ENCODE measurements around the gene DCHS1. TPM values are rescaled to one million over a fixed set of nuclear protein-coding genes. Genes with fewer than 3 reads are reported as not detected.

Gene DCHS1
- total and polyA plus RNA-seq, 10 of the 15 experiments (the other 5 are each of a cell fraction or from before 2014, with no cell fraction given) = 0.02 to 0.64 (median 0.18) TPM; not detected in 1

DNA sequence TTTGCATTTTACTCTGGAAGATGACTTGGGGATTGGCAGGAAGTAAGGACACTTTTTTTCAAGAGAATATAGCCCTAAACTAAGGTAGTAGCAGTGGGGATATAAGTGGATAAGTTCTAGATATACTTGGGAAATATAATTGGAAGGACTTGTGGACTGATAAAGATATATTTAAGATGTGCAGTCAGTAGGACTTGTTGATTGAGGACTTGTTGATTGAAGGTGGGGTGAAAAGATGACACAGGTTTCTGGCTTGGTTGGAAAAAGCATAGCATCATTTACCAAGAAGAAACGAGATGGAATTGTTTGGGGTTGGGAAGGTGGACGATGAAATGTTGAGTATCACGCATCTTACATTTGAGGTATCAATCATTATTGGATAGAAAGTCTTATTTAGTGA, 42.1 kb downstream of the DCHS1 start:
- no peak overlapping the region for H2AFZ ChIP-seq (ENCODE audit: control insufficient read depth, low read depth, low read length)
- H3K27me3 ChIP-seq (replicated peaks in 1 of 2; ENCODE audit: control insufficient read depth in 2 of 2, insufficient read depth in 2 of 2, low read length in 1 of 2) = no peaks in the 10 kb centered on the region
- no peaks in the 10 kb centered on the region for H4K20me1 ChIP-seq (ENCODE audit: control insufficient read depth, insufficient read depth)
- SMC1A ChIA-PET (ENCODE audit: uncharacterized antibody, unreplicated experiment) = interaction anchor here (0.6 to 3.1 kb wide), 3 partner anchors 9 to 110 kb away, joined by 3 to 24 read pairs (median 8); partner anchors contain the start of genes ILK and MRPL17
- intact Hi-C loops (cut with micrococcal nuclease; ENCODE audit: unreplicated experiment) (loop anchor here (2.0 to 10.0 kb wide), 4 partner anchors 53 to 911 kb away; partner anchors contain the start of gene MRPL17), in situ Hi-C loops (cut with MboI) (loop anchor here (10.0 kb wide), 1 partner anchor 911 kb away; no protein-coding TSS in a partner anchor)
- DNase-seq (ENCODE audit: low read depth, low spot score) (no peak), ATAC-seq (no peak), FAIRE-seq (no peak)
- H3K36me3 ChIP-seq (ENCODE audit: control insufficient read depth in 2 of 2, insufficient read depth in 2 of 2, low read length in 1 of 2) = peaks cover 18 to 27% of the 10 kb centered on the region in 2 experiments
- CTCF ChIA-PET = interaction anchor here (0.6 to 2.7 kb wide), 10 partner anchors 9 to 314 kb away, joined by 3 to 18 read pairs (median 4); partner anchors contain the start of gene MRPL17
- TF ChIP-seq STAT3 (IDR thresholded peaks at IDR 0.05; ENCODE audit: low read depth, low read length) = no peak
- TF ChIP-seq, protein P1, sequence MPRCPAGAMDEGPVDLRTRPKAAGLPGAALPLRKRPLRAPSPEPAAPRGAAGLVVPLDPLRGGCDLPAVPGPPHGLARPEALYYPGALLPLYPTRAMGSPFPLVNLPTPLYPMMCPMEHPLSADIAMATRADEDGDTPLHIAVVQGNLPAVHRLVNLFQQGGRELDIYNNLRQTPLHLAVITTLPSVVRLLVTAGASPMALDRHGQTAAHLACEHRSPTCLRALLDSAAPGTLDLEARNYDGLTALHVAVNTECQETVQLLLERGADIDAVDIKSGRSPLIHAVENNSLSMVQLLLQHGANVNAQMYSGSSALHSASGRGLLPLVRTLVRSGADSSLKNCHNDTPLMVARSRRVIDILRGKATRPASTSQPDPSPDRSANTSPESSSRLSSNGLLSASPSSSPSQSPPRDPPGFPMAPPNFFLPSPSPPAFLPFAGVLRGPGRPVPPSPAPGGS (IDR thresholded peaks at IDR 0.05; ENCODE audit: borderline replicate concordance, insufficient read depth, low read depth, low read length, poor library complexity, severe bottlenecking) = no peak
- no peak for TF ChIP-seq RAD21 (IDR thresholded peaks at IDR 0.05; ENCODE audit: insufficient read depth, low read depth, low read length)
- TF ChIP-seq, protein P2, sequence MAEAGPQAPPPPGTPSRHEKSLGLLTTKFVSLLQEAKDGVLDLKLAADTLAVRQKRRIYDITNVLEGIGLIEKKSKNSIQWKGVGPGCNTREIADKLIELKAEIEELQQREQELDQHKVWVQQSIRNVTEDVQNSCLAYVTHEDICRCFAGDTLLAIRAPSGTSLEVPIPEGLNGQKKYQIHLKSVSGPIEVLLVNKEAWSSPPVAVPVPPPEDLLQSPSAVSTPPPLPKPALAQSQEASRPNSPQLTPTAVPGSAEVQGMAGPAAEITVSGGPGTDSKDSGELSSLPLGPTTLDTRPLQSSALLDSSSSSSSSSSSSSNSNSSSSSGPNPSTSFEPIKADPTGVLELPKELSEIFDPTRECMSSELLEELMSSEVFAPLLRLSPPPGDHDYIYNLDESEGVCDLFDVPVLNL (IDR thresholded peaks at IDR 0.05; ENCODE audit: low read depth, low read length) = no peak
- TF ChIP-seq PAX5 (IDR thresholded peaks at IDR 0.05; ENCODE audit: borderline replicate concordance, low read depth, low read length) = no peak
- no peak for TF ChIP-seq JUND (IDR thresholded peaks at IDR 0.05; ENCODE audit: low read depth, low read length)
- no peak for TF ChIP-seq RFX5 (IDR thresholded peaks at IDR 0.05; ENCODE audit: low read depth, low read length)
- TF ChIP-seq YBX1 (IDR thresholded peaks at IDR 0.05) = no peak
- no peak for TF ChIP-seq TARDBP (IDR thresholded peaks at IDR 0.05; ENCODE audit: borderline replicate concordance)
- TF ChIP-seq, protein P3, sequence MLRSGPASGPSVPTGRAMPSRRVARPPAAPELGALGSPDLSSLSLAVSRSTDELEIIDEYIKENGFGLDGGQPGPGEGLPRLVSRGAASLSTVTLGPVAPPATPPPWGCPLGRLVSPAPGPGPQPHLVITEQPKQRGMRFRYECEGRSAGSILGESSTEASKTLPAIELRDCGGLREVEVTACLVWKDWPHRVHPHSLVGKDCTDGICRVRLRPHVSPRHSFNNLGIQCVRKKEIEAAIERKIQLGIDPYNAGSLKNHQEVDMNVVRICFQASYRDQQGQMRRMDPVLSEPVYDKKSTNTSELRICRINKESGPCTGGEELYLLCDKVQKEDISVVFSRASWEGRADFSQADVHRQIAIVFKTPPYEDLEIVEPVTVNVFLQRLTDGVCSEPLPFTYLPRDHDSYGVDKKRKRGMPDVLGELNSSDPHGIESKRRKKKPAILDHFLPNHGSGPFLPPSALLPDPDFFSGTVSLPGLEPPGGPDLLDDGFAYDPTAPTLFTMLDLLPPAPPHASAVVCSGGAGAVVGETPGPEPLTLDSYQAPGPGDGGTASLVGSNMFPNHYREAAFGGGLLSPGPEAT (IDR thresholded peaks at IDR 0.05; ENCODE audit: low read depth) = no peak
- TF ChIP-seq CHD2 (IDR thresholded peaks at IDR 0.05; ENCODE audit: borderline replicate concordance, low read depth, low read length) = no peak
- no peak overlapping the region for H3K4me3 ChIP-seq
- WGBS (ENCODE audit: insufficient coverage, insufficient replicate concordance, low lambda C conversion rate, missing lambda C conversion rate) = 92% methylated on average over 3 of the region's 3 CpGs
- H3K4me1 ChIP-seq (ENCODE audit: control insufficient read depth, insufficient read depth, low read length) = peaks cover 21% of the 10 kb centered on the region
- peaks cover 18% of the 10 kb centered on the region for H3K79me2 ChIP-seq (ENCODE audit: control insufficient read depth, insufficient read depth, low read length)
- RAD21 ChIA-PET (ENCODE audit: unreplicated experiment) = interaction anchor here (0.7 to 1.8 kb wide), 4 partner anchors 9 to 54 kb away, joined by 3 to 8 read pairs (median 3); no protein-coding TSS in a partner anchor
- no peaks in the 10 kb centered on the region for H3K9me3 ChIP-seq (replicated peaks; ENCODE audit: control insufficient read depth, insufficient read depth, low read length)
- H3K27ac ChIP-seq (ENCODE audit: control insufficient read depth, insufficient read depth) = peak overlapping the region; percentile 99; the same call in 1 of the 2 replicates
- POLR2A ChIA-PET = interaction anchor here (0.7 to 3.8 kb wide), 8 partner anchors 9 to 2000 kb away, joined by 3 to 34 read pairs (median 6); partner anchors contain the start of genes ILK and MRPL17
- H3K9ac ChIP-seq (ENCODE audit: control insufficient read depth, insufficient read depth, low read length) = no peak overlapping the region
- no TSS peak for BruUV-seq (replicated peaks)
- peak overlapping the region; percentile 86; the same call in 1 of the 2 replicates for H3K4me2 ChIP-seq (ENCODE audit: control insufficient read depth, insufficient read depth)

Measured in GM12878 (cell line).